SHP77 treated with DMSO at 0.1 percent for 48 hours (cell line): ENCODE results near the gene C1QL4.
A peak's percentile ranks its signal among the peaks of the same experiment; 100 is the strongest.

ENCODE experiments used
- DNase-seq: peaks from one replicate; lab custom pipeline; 2025; lab: John Stamatoyannopoulos, UW

Gene C1QL4

DNA sequence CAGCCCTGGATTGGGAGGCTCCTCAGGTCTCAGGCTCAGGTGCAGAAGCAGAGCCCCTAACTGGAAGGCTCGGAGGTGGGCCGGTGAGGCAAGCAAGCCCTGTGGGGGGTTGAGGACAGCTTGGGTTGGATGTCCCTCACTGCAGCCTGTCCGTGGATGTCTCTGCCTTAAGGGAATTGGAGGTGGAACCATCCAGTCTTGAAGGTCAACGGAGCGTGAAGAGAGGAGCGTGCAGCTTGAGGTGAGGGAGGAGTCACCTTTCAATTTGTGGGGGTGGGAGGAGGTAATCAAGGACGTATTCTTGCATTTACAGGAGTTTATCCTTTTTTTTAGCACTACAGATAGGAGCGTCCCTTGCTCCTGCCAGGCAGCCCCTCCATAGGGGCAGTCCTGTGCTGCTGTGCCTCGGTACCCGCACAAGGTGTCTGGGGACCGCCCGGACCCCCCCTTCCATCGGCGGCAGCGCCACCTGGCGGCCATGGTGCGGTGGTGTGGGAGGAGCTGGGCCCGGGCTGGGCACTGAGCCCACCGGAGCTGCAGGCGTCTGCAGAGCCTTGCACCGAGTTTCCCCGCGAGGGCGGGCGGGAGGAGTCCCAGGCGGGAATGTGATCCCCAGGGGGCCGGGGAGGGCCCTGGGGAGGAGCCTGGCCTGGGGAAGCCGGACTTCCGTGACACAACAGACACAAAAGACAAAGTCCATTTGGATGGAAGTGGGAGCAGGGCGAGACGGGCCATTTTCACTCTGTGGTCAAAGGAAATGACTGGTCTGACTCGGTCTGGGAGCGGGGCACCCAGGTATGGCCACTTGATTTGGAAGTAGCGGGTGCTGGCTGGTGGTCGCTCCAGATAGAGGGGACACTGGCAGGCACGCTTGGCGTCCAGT lies 10.6 kb upstream of the C1QL4 start:
- DNase-seq: peak; percentile 63

DNA sequence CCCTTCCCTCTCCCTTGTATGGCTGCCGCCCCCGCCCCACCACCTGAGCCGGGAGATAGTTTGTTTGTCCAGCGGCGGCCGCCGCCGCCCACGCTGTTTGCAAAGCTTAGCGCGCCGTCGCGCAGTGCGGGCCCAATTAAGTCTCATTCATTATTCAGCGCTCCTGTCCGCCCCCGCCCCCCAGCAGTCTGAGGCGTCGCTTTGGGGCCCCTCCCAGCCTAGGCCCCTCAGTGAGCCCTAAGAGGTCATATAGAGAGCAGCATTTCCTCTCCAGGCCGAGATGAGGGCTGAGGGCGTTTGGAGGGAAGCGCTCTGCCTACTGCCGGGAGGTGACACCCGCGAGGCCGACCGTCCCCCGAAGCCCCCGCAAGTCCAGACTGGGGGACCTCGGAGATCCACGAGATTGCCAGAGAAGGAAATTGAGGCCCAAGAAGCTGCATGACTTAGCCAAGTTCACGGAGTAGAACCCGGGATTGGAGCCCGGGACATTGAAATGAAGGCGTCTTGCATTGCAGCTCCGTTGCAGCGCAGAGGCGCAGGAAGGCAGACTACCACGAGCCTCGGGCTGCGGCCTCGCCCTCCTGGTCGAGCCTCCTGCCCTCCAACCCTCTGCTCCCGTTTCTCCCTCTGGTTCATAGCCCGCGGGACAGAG lies 9.8 kb upstream of the C1QL4 start, which contains the start of gene DNAJC22:
TSS of gene DNAJC22 (plus strand) at position 230 of the 652 bp plus-strand sequence. CDS start 1,985 bp downstream, outside the sequence.
- DNase-seq: peak; percentile 64

DNA sequence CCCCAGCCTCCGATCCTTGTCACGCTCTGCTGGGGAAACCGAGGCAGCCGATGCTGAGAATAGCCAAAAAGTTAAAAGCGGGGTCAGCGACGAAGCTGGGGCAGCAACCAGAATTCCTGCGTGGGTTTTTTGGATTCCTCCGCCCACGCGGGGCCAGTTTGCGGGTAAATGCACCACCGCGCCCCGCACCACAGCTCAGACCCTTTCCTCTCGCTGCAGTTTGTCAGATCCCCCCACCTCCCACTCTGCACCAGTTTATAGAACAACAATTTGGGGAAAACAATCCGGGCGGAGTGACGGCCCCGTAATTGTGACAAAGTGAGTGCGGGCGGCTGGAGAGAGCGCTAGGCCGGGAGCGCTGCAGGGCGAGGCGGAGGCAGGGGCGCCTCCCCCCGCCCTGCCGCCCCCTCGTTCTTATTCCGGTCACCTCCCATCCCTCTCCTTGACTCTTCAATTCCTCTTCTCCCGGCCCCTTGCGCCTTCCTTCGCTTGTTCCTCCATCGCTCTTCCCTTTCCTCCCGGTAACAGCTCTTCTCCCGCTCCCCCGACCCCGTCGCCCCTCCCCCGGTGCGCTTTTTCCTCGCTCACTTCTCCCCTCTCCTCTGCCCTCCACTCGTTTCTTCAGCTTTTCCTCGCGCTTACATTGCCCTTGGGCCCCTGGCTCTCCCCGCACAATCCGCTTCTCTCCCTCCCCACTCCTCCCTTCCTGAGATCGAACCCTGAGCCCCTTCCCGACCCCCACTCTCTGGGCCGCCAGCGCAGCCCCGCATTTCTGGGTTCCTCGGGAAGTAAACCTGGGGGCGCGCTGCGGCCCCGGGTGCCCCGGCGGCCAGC lies 9.1 kb upstream of the C1QL4 start:
- DNase-seq: no peak

DNA sequence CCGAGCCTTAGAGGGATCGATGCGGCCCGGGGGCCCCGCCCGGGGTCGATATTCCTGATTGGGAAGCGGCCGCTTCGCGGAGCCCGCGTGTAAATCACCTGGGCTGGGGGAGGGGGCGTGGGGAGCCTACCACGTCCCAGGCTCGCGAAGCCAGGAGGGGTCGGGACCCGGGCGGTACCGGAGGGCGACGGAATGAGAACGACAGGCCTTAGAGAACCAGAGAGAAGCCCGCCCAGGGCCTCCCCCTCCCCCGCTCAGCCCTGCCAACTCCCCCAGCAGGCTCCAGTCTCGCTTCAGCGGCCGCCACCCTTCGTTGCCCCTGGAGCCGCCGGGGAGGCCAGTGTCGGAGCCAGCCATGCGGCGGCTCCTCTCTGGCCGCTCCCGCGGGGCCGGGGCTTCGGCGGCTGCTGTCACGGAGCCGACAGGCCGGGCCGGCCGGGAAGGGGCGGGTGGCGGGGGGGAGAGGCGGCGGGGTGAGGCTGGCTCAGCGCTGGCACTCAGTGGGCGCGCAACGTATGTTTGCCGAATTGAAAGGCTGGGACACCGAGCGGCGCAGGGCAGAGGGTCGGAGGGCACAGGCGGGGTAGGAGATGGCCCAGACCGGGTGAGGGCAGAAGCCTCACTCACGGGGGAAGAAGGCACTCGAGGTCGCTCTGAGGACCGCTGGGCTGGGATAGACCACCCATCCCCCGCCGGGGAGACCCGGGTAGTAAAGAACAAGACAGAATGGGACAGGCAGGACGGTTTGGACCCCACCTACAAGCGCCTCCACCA lies 8.2 kb upstream of the C1QL4 start:
- DNase-seq: no peak

DNA sequence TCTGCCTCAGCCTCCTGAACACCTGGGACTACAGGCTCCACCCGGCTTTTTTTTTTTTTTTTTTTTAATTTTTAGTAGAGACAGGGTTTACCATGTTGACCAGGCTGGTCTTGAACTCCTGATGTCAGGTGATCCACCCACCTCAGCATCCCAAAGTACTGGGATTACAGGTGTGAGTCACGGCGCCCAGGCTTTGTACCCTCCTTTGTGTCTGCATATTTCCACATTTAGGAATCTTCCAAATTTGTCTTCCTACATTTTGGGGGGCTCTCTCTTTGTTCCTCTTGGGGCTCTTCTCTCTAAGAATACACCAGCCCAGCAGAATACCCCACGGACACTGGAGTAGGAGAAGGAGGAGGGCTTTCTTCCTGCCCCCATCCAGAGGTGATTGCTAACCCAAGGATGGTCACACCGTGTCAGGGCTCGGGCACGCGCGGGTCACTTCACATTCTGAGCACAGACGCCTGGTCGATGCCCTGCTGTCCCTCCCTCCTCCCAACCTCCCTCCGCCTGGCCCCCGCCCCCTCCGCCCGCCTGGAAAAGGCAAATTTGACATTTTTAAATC lies 7.6 kb upstream of the C1QL4 start:
- DNase-seq: no peak

DNA sequence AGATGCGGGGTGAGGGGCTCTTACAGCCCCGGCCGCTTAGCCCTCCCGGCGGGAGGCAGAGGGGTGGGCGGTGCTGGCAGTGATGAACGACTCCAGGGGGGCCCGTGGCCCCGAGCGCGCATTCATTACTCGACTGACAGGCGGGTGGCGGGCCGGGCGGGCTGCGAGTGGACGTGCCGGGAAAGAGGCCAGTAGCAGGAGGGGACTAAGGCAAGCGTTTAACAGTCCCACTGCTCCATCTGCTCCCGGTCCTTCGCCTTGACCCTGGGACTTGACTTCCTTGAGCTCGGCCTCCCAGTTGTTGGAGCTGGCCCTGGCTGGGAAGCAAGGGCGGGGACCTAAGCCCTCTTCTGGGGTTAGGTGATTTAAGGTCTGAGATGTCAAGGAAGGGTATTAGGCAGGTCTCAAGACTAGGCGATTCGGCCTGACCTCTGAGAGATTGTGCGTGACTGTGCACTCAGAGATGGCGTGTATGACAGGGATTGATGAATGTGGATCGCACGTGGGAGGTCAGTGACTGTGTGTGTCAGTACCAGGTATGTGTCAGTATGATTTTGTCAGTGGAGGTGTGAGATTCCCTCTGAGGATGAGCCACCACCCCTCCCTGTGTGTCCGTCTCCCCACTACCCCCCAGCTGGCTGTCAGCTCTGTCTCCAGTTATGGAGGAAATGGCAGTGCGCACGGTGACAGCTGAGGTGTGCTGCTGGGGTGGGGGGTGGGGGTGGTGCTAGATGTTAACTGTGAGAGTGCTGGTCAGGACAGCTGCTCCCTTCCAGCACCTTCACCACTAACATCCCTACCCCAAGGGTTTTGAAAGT lies 6.1 kb upstream of the C1QL4 start:
- DNase-seq: no peak

DNA sequence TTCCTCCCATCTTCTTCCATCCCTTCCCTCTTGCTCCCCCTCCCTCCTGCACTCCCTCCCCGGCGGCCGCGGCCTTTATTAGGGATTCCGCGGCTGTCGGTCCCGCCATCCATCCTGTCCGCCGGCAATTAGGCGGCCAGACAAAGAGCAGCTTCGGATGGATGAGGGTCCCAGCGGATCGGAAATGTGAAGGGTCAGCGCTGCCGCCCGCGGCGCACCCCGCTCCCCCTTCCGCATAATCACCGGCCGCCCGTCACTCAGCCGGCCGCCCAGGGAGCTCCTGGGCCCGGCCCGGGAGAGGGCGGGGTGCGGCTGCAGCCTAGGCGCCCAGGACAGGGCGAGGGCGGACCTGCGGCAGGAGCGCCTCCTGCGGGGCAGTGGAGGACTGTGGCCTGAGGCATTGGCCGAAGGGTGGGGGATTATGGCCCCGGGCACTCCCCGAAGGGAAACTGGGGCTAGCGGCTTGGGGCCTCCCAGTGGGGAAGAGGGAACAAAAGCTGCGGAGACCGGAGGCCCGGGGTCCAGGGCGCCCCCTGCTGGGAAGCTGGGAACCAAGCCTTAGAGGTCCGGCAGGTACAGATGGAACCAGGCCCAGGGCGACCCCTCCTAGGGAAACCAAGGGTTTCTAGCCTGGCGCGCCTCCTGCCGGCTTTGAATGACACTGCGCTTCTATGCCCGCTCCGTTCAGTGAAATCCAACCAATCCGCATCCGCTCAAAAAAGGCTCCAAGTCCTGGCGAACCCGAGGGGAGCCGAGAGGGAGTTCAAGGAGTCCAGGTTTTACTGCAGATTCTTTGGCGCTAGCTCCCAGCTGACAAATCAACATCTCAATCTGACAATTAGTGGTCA lies 5.3 kb upstream of the C1QL4 start:
- peak; percentile 92 for DNase-seq

DNA sequence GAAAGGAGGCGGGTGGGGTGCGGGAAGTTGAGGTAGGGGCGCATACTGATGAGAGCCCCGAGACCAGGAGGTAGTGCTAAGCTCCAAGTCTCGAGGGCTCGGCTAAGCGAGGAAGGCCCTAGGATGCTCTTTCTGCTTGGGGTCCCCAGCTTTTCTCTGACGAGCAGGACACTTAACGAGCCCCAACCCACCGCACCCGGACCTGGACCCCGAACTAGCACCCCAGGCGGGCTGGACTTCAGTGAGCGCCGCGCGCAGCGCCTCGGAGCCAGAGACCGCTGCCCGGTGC lies 4.7 kb upstream of the C1QL4 start:
- DNase-seq: no peak

DNA sequence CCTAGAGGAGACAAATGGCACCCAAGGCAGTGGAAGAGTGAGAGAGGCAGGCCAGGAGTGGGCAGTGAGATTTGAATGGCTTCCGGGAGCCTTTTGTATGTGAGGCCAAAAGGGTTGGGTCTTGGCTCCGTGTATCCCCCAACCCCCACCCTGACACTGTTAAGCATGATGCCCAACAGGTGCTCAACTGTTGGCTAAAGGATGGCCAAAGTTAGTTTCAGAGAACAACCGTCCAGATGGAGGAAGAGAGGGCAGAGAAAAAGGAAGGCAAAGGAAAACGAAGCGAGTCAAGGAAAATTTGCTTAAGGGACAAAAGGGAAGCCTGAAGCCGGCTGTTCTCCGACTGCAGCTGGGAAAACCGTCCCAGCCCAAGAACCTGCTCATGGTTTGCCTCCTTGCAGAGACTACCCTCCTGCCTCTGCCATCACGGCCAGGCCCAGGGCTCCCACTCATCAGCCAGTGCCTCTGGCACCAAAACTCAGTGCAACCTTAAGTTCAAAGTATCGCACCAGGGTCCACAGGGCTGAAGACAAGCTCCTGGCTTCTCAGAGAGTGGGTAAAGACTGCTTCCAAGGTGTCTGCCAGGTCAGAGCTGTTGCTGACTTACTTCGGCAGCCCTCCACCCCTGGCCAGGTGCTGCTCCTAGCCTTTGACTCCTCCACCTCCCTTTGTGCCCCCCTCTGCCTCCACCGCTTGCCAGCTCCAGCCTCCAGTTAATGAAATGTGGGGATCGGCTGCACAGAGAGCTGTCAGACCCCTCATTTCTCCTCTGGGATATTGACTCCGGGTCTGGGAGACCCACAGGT lies 4.2 kb upstream of the C1QL4 start:
- DNase-seq: no peak

DNA sequence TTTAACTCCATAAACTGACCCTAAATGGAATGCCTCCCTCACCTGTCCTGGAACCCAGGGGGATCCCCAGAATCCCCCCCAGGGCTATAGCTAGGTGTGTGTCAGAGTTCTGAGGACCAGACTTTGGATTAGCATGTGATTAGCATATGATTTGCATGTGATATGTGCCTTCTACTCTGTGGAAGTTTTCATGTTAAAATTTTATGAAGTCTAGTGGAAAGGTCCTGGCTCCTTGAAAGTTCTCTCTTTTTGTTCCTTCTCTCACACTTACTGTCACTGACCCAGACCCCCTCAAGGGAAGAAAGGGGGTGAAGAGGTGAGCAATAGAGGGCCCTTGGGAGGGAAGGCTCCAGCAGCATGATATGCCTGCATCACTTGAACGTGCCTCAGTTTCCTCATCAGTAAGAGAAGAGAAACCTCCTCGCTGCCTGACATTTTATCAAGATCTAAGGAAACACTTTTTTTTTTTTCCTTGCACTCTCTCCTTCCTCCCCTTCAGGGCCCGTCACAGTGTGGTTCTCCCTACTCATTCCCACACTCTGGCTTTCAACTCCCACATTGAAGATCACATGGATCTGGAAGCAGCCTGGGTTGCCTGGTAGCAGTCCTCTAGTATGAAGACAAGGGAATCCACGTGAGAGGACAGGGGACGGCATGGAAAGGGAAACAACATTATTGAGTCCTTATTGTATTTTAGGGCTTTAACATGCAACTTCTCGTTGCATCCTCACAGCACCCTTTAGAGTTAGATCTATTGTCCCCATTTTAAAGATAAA lies 3.3 kb upstream of the C1QL4 start:
- DNase-seq: no peak

DNA sequence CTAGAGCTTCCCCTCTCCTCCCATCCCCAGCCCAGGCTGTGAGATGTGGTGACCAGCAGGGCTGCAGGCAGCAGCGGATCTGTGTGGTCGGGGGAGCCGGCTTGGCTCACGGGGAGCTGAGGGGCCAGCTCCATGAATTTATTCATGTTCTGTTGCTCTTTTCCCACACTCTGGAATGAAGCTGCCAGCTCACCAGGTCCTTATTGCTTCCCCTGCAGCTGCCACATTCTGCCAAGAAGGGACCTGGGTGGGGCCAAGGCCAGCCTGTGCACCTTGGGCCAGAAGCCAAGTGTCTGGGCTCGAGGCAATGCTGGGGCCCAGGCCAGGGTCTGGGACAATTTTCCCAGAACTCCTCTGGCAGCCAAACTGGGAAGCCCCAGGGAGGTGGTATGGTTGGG lies 2.5 kb upstream of the C1QL4 start:
- no peak for DNase-seq

DNA sequence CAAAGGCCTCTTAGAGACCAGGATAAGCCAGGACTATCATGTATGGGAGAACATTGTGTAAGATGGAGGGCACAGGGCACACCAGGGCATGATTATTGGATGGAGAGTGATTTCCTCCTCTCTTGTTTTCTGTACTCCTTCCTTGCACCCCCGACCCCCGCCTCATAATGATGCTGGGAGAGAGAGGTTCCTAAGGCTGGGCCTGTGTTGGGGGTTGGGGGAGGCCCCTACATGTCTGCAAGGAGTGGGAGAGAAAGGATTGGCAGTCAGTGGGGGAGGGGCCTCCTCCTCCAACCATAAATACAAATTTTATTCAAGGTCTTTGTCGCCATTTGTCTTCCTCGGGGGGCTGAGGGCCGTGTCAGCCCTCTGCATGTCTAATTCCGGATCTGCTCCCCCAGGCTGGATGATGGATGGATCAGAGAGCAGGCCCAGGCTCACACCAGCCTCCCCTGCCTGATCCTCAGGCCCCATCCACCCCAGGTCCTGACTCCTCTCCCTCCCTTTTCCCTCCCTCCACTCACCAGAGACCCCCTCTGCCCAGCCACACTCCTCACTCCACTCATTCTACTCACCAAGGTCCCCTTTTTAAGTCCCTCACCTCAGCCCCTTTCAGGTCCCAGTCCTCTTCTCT lies 2.0 kb upstream of the C1QL4 start:
- no peak for DNase-seq

DNA sequence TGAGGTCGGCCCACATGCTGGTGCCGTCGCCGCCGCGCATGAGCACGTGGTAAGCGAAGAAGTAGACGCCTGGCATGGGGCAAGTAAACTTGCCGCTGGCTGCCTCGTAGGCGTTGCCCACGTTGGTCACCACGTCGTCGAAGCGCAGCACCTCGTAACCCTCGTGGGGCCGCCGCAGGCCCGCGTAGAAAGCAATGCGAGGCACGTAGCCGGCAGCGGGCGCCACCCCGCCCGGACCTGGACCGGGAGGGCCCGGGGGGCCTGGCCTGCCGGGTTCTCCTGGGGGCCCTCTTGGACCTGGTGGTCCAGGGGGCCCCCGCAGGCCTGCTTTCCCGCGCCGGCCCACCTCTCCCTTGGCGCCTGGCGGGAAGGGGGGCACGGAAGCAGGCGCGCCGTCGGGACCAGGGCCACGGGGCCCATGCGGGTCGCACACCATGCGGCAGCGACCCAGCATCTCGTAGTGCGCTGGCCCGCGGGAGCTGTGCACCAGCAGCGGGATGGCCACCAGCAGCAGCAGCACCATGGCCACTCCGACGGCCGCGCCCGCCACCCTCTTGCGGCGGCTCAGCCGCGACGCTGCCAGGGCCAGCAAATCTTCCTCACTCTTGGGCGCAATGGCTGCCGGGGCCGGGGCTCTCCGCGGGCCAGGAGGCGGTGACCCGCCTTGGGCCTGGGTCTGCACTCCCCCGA lies 888 bp downstream of the C1QL4 start:
- no peak for DNase-seq

DNA sequence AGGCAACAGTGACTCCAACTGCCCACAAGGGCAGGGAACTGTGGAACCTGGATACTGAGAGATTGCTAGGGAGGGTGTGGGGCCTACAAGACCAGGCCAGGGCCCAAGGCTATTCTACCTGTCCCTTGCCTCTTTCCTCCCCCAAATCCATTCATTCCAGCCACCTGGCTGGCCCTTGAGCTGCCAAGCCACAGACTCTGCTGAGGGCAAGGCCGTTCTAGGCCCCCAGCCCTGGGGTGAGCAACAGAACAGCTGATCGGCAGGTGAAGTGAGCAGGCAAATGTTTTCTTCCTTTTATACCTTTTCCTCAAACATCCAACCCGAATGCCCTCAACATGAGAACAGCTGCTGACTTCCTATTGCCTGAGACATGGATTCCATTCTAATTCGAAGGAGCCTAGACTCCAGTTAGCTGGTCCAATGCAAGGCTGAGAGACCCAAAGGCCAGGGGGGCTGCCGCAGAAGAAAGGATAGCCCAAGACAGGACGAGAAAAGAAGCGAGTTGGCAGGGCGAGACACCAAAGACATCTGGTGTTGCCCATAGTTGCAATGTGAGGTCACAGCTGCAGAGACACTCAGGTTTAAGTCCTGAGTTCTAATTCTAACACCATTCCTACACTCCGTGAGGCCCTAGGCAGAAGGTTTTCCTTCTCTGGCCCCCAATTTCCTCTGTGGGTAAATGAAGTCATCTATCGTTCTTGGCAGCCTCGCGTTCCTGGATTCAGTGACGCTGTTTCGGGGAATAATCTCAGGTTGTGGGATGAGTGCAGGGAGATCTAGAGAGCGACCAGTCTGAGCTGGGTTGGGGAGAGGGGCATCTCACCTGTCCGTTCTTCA lies 1.7 kb downstream of the C1QL4 start:
- no peak for DNase-seq

DNA sequence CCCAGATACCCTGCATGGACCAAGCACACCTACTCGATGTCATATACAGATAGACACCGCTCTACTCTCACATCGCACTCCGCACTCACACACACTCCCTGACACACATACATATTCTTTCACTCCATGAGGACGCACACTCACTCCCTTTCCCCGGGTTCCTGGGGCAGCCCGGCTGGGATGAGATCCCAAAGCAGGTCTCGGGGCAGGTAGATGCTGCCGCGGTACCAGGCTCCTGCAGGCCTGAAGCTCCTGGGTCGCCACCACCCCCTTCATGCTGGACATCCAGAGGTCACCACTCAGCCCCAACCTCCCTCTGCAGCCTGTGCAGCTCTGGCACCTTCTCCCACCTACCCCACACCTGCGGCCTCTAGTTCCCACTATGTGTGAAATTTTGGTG lies 2.3 kb downstream of the C1QL4 start:
- DNase-seq: no peak

DNA sequence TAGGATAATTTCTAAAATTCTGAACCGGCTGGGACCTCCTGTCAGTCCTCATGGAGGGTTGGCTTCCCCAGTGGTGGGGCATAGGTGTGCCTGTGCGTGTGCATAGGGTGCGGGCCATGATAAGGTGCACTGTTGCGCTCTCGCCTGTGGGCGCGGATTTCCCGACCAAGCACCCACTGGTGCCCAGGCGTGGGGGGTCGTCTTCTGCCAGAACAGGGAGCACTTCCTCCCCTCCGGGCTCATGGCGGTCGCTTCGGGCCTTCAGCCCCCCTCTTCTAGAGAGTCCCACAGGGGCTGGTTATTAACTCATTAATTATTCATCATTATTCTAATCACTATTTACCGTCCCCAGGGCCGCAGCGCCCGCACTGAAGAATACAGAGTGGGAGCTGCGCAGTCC lies 2.8 kb downstream of the C1QL4 start:
- DNase-seq: no peak
